ENCODE measurements around the gene GSAP.
A peak's percentile ranks its signal among the peaks of the same experiment; 100 is the strongest.
"Not testable (repeated sequence)": the region's sequence is repeated elsewhere in the genome, so short reads cannot be mapped to it uniquely, and the experiment has no call there.

GSAP gene

DNA sequence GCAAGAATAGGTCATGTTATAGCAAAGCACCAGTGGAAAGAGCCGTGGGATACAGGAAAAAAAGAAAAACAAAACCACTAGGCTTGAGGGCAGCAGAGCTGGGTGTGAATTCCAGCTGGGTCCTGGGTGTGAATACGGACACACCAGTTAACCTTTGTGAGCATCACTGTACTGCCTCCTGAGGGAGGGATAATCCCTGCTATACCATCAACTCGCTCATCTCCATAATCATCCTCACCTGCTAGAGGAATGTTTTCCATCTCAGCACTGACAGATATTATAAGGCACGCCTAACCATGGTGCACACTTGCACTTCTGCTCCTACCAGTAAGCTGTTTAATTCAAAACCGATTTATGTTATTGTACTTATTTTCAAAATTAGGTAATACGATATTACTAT lies 62.2 kb downstream of the GSAP start:
- DNase-seq, result no peak

DNA sequence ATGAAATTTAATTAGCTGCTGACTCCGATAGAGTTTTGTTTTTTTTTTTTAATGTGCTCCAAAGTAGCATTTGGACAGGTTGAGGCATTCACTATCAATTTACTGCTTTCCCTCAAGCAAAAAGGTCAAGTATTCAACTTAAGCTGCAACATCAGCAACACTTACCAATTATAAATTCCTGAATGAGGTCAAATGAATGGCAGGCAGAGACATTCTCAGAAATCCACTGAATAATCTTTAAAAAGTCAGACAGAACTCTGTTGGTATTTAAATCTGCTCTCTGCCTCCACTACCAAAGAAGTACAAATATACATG lies 62.8 kb downstream of the GSAP start:
- DNase-seq, result no peak

DNA sequence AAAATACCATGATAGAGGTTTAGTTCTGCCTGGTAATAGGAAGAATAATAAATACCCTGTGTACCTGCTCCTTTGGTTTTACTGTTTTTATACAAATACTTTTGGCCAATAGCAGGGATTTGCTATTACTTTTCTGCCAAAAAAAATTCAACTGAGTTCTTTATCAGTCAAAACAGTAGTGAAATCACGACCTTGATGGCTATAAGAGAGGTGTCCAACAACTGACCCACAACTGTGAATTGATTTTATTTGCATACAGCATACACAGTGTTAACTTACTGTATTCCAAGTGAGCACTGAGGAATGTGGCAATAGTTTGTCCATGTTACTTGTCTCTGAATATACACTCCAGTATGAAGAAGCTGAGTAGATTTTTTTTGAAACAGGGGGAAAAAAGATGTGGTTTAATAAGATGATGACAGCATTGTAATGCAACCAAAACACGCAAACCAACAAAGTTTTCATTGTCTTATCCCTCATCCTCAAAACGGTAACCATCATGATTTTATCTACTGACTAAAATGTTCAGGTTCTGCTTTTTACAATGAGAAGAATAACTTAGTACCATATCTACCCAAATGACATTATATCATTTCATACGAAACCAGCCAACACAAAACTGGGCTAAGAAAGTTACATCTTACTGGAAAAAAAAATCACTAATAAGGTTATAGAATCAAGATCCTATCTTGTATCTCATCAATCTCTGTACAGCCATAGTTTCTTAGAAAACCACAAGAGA lies 63.3 kb downstream of the GSAP start:
- DNase-seq, result no peak

DNA sequence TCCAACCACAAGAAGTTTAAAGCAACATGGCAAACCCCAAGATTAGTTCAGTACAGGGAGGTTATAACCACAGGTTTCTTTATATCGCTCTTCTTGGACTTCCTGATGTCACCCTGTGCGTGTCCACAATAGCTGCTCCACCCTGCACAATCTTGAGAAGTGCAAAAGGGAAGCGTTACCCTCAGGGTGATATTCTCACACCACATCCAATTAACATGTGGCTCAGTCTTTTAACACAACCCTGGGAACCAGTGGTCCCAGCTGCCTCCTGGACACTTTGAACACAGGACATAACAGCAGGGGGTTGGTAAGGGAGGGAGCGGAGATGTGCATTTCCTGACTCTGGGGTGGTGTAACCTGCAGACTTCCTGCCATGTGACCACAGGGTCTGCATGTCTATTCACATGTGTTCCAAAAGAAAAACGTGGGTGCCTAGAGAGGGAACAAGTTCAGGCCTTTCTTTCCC lies 64.6 kb downstream of the GSAP start:
- DNase-seq, result peak; percentile 28

DNA sequence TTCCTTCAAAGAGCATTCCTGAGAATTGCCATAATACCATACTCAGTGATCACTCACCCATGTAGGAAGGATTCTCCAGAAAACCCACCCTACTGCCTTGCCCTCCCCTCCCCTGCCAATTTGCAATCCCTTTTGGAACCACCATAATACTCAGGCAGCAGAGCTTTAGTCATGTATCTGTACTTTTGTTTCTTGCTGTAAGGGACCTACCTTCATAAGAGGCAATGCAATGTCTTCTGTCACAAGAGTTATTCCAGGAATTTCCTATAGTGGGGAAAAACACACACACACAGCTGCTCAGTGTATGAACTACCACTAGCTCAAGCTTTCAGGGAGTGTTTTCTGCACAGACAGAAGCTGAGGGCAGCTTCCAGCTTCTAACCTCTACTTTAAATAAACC lies 67.0 kb downstream of the GSAP start:
- no peak for DNase-seq

GRCh38 chr7:77348371-77348813 lies 67.8 kb downstream of the GSAP start:
- no peak for DNase-seq

DNA sequence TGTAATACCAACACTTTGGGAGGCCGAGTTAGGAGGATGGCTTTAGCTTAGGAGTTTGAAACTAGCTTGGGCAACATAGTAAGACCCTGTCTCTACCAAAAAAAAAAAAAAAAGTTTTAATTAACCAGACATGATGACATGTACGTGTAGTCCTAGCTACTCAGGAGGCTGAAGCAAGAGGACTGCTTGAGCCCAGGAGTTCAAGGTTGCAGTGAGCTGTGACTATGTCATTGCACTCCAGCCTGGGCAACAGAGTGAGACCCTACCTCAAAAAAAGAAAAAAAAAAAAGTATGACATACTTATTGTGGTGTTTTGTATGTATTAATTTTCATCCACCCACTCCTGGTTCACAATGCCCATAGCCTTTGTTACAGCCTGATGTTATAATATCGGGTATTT lies 69.7 kb downstream of the GSAP start:
- no peak for DNase-seq

- not testable (repeated sequence) for DNase-seq
These were observed 70.7 kb downstream of the GSAP start for GRCh38 chr7:77345426-77345825.

- DNase-seq, result no peak
These were observed 76.4 kb downstream of the GSAP start for GRCh38 chr7:77339726-77340125.

- no peak for DNase-seq
These were observed 77.1 kb downstream of the GSAP start for GRCh38 chr7:77338883-77339629.

DNA sequence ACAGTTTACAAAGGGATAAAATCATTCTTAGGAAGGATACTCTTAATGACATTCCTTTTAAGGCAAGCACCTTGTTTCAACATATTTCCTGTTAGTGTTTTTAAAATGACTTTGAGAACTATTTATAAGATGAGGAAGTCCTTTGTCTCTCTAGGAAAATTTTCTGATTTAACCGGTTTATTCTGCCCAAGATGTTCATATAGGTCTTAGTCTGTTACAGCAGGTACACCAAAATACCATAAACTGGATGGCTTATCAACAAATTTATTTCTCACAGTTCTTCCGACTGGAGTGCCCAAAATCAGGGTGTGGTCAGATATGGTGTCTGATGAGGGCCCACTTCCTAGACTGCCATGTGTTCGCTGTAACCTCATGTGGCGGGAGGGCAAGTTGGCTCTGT lies 77.9 kb downstream of the GSAP start:
- no peak for DNase-seq

DNA sequence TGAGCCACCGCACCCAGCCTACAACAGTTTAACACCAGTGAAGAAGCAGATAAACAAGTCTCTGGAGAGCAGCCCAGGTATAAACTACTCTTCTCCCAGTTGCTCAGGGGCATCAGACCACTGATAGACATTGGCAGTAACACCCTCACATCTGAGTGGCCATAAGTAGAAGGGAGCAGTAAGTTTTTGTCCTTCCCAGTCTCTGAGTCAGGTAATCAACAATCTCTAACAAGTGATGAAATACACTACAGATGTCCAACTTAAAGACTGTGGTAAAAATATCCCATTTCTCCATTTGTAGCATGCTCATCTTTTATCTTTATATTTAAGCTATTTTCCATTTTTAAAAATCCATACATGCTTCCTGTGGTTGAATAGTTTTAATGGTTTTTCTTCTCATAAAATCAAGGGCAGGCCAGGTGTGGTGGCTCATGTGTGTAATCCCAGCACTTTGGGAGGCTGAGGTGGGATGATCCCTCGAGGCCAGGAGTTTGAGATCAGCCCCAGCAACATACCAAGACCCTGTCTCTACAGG lies 78.6 kb downstream of the GSAP start:
- no peak for DNase-seq

- no peak for DNase-seq
These were observed 80.6 kb downstream of the GSAP start for GRCh38 chr7:77335581-77335980.

DNA sequence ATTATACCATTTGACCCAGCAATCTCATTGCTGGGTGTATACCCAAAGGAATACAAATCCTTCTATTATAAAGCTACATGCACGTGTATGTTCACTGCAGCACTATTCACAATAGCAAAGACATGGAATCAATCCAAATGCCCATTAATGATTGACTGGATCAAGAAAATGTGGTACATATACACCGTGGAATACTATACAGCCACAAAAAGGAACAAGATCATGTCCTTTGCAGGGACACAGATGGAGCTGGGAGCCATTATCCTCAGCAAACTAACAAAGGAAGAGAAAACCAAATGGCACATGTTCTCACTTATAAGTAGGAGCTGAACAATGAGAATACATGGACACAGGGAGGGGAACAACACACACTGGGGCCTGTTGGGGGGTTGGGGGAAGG lies 82.1 kb downstream of the GSAP start:
- not testable (repeated sequence) for DNase-seq

DNA sequence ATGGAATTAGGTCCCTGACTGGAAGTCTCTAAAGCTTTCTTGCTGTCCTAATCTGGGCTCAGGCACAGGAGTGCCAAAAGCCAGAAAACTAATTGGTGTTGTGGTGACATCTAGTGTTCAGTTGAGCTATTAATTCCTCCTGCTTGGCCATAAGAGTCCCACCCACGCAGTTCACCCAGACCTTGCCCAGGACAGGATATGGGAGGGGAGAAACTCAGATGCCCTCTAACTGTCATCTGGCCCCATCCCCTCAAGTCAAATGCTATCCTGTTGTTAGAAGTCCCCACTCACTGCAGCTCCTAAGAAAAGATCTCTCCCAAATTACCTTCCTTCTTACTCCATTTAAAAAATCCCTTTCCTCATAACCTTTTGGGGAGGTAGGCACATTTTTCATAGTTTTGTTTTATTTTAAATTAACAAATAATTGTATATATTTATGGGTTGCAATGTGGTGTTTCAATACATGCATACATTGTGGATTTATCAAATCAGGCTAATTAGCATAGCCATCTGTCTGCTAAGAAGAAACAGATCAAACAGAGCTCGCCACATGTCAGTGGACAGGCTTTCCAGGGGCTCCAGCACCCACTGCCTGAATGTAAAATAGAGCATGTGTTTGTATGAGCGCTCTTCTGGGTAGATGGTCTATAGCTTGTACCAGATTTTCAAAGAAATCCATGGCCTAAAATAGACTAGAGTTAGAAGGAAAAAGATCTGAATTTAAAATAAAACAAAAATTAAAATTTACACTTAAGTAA lies 84.0 kb downstream of the GSAP start:
- no peak for DNase-seq

DNA sequence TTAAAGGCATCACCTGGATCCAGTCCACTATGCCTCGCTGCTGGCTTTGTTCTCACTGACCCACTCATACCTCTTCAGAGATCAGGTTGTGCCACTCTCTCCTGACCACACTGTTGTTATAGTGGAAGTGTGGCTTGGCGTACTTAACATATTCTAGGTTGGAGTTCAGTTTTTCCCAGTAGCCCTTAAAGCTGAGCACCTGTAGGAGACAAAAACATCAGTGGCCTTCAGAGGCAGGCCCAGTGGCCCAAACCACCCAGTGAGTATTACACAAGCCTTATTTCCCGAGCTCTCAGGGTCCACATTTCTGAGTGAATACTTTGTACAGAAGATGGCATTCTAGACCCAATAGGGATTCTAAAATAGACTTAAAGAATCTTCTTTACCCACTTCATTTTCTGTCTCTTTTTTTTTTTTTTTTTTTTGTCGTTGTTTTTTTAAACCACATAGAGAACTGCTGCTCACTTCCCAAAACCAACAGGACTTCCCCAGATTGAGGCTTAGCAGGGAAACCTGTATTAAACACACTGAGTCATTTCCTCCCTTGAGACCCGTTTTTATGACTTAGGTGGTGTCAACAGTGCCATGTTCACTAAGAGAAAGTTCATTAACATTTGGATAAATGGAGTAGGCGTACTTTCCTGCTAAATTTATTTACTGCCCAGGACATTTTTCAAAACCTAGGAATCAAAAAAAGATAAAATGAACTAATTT lies 85.8 kb downstream of the GSAP start:
- DNase-seq, result no peak

DNA sequence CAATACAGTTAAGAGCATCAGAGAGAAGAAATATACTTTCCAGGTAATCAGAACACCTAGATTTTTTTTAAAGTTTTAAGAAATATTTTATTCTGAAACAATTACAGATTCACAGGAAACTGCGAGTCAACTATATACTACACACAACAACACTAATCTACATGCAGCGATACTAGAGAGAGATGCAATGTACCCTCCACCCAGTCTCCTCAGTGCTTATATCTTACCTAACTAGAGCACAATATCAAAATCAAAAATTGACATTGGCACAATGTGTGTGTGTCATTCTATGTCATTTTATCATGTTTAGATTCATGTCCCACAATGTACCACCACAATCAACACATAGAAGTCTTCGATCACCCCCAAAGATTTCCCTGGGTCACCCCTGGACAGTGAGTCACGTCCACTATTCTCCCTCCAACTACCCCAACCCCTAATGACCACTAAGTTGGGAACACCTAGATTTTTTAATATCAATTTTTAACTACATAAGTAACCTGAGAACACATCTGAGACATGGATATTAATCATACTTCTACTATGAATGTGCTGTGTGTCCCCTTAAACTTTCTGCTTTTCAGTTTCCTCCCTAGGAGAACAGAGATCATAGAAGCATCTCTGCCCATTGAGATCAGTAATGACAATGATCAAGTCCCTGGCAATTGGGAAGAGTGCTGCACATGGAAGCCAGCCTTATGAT lies 86.5 kb downstream of the GSAP start:
- no peak for DNase-seq

GRCh38 chr7:77328669-77329068 lies 87.5 kb downstream of the GSAP start:
- no peak for DNase-seq

DNA sequence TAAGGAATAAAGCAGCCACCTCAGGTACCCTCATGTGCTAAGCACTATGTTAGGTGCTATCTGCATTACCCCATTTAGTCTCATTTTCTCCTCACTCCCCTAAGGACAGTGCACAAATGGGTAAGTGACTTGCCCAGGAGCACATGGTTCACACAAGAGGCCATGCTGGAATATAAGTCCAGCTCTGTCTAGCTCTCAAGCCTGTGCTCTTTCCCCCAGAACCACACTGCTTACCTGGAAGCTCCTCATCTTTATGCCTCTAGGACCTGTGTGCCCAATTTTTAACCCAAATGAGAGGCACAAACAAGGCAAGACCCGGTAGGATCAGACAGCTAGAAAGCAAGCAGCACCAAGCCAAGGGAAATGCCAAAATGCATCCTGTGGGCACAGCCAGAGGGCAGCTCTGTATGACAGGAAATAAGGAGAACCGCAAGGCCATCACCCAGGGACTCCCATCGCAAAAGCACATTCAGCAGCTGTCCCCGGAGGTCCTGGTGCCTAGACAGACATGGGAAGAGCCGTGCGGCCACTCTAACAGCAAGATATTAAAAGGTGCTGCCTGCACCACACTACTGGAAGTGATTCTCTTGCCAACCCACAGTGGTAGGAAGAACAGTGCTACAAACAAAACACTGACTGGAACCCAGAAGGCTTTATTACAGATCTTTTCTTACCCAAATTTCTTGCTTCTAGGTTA lies 88.1 kb downstream of the GSAP start:
- DNase-seq, result no peak

DNA sequence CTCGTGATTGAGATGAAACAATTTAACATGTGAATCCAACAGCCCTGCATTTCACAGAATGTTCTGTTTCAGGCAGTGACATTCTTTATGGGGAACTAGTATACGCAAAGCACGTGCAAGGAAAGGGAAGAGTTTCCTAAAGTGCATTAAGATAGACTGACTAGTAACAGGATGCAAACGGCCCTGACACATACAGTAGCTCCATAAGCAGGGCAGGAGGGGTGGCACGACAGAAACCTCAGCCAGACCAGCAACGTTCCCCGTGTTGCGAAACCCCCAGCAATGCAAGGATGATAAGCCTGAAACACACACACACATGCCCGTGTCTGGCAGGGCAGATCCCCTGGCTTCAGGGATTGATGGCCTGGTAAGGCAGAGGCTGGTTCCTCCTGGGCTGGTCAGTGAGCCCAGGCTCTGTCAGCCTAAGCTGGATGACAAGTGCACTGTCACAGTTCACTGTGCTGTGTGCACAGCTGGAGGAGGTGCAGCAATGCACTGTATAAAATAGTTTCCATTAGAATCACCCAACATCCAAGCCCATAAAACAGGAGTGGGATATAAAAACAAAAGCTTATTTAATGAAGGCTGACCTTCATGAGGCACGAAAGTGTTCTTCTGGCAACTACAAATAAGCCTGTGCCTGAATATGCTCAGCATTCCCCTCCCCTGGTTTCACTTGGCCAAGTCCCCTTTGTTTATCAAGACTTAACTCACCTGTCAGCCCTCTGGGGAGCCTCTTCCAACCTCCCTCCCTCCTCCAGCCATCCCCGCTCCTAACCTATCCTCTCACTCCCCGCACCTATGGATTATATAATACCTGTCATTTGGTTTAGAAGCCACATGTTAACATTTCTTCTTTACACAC lies 88.8 kb downstream of the GSAP start:
- DNase-seq, result no peak

GRCh38 chr7:77326131-77326530 lies 90.0 kb downstream of the GSAP start:
- no peak for DNase-seq
